Suprapubic skin (tissue), 3 donors: ENCODE results near the gene STK24.

ENCODE experiments used
- CTCF ChIP-seq, 2 donors: fragments of 200-600 bp in 1 of 2; fragments of 450-650 bp in 1 of 2; sonication (generic) in 1 of 2; IDR thresholded peaks; one replicate each; pipeline ENCODE4 v1.5.1; 2016 to 2019; ENCODE audit warnings: antibody characterized with exemption in 2 of 2, mild to moderate bottlenecking in 1 of 2, moderate library complexity in 1 of 2
- POLR2A ChIP-seq, 2 donors: fragments of 450-650 bp; IDR thresholded peaks; one replicate each; pipeline ENCODE4 v1.6.1; 2017; ENCODE audit warnings: antibody characterized with exemption in 2 of 2, mild to moderate bottlenecking in 2 of 2, moderate library complexity in 2 of 2

- TF ChIP-seq POLR2A (IDR thresholded peaks at IDR 0.05) (no peak), CTCF (IDR thresholded peaks at IDR 0.05) (no peak)
Measured at GRCh38 chr13:98591721-98592361, 14.9 kb upstream of the STK24 start.
